ENCODE measurements around the gene LSAMP.

- TF ChIP-seq CTCF (IDR thresholded peaks at IDR 0.05; ENCODE audit: extremely low read depth in 1 of 2, insufficient read depth in 1 of 2, low read depth in 1 of 2, low read length in 2 of 2) (no peak), JUN (IDR thresholded peaks at IDR 0.05; ENCODE audit: borderline replicate concordance, insufficient read depth, insufficient read length, low read depth) (no peak), MAX (IDR thresholded peaks at IDR 0.05; ENCODE audit: insufficient read depth, insufficient read length) (no peak), POLR2A (IDR thresholded peaks at IDR 0.05; ENCODE audit: low read depth, low read length) (no peak), GATA2 (IDR thresholded peaks at IDR 0.05; ENCODE audit: insufficient read depth, insufficient read length, low read depth, low read length) (no peak), POLR2AphosphoS5 (IDR thresholded peaks at IDR 0.05; ENCODE audit: insufficient read depth, low read depth, low read length) (no peak), EZH2 (IDR thresholded peaks at IDR 0.05; ENCODE audit: borderline replicate concordance, low read depth, low read length, severe bottlenecking) (no peak), FOS (IDR thresholded peaks at IDR 0.05; ENCODE audit: borderline replicate concordance, insufficient read depth, low read length) (no peak), MYC (IDR thresholded peaks at IDR 0.05; ENCODE audit: low read depth, low read length) (no peak)
Observed at GRCh38 chr3:116037954-116038911, 407.1 kb downstream of the LSAMP start.
